Panc1 (cell line): ENCODE results near the gene ST3GAL4.

Experiments
- CTCF ChIP-seq: fragments of 450-650 bp; IDR thresholded peaks from 2 replicates; pipeline ENCODE4 v1.5.1; 2017; ENCODE audit warnings: mild to moderate bottlenecking
- POLR2AphosphoS5 ChIP-seq: IDR thresholded peaks from 2 replicates; pipeline ENCODE4 v1.6.1; 2012; ENCODE audit warnings: mild to moderate bottlenecking, low read depth, low read length, moderate library complexity
- TCF7L2 ChIP-seq: IDR thresholded peaks from 2 replicates; pipeline ENCODE4 v1.6.1; 2011; ENCODE audit warnings: mild to moderate bottlenecking, low read depth, low read length, inconsistent platforms

- TF ChIP-seq CTCF (no peak), POLR2AphosphoS5 (no peak), TCF7L2 (no peak)
These were observed 16.1 kb downstream of the ST3GAL4 start for GRCh38 chr11:126371595-126371994.
